Breast epithelium (tissue), 4 donors: Measurements from ENCODE around the gene DNAH3. TPM values are rescaled to one million over a fixed set of nuclear protein-coding genes. Genes with fewer than 3 reads are reported as not detected.
"Not testable (repeated sequence)": the region's sequence is repeated elsewhere in the genome, so short reads cannot be mapped to it uniquely, and the experiment has no call there.

Source experiments
- DNase-seq, 2 donors: peaks; one replicate each; pipeline ENCODE4 v3.0.0-alpha.2; 2019; ENCODE audit warnings: low spot score in 2 of 2
- H3K27ac ChIP-seq, 2 donors: fragments of 200-600 bp; sonication (generic) in 1 of 2; one replicate each; pipeline ENCODE4 v1.5.1; 2016 to 2019; ENCODE audit warnings: mild to moderate bottlenecking in 1 of 2
- H3K27me3 ChIP-seq, 2 donors: fragments of 200-600 bp; sonication (generic) in 1 of 2; one replicate each; pipeline versions ENCODE4 v1.5.1 to v1.6.0; 2017 to 2019; ENCODE audit warnings: control low read depth in 1 of 2, mild to moderate bottlenecking in 1 of 2
- H3K36me3 ChIP-seq: fragments of 200-600 bp; one replicate; pipeline ENCODE4 v1.5.1; 2019
- H3K4me1 ChIP-seq, 2 donors: fragments of 200-600 bp; sonication (generic); one replicate each; pipeline ENCODE4 v1.5.1; 2016 to 2019; ENCODE audit warnings: control low read depth in 1 of 2
- H3K4me3 ChIP-seq, 3 donors: fragments of 200-600 bp; sonication (generic); 1 replicate in 2 of 3; 2 replicates in 1 of 3; pipeline ENCODE4 v1.5.1; 2016 to 2019; ENCODE audit warnings: mild to moderate bottlenecking in 3 of 3, moderate library complexity in 2 of 3
- H3K9me3 ChIP-seq, 2 donors: fragments of 200-600 bp; sonication (generic) in 1 of 2; one replicate each; pipeline ENCODE4 v1.5.1; 2016 to 2019; ENCODE audit warnings: control low read depth in 1 of 2
- POLR2A ChIP-seq: fragments of 450-650 bp; IDR thresholded peaks from one replicate; pipeline ENCODE4 v1.6.1; 2016; ENCODE audit warnings: antibody characterized with exemption, mild to moderate bottlenecking, moderate library complexity
- POLR2AphosphoS5 ChIP-seq, 3 donors: sonication (generic); formaldehyde crosslinking; IDR thresholded peaks; one replicate each; pipeline ENCODE4 v1.6.1; 2017; ENCODE audit warnings: antibody characterized with exemption in 3 of 3
- intact Hi-C: fragments of 100-400 bp; cut with DNase I; formaldehyde crosslinking; loops from one replicate; pipeline ENCODE4 v1.15.1; 2023; ENCODE audit warnings: low total_unique reads
- total RNA-seq, 3 donors: library from RNA; depleted of rRNA; stranded (reverse); fragments of >200 nt; gene quantifications; one replicate each; pipeline ENCODE4 v1.1.0, GENCODE V29; 2016
- TF ChIP-seq, protein P1 (sequence below), 3 donors: fragments of 450-650 bp; IDR thresholded peaks; one replicate each; pipeline ENCODE4 v1.5.1; 2016 to 2017; ENCODE audit warnings: antibody characterized with exemption in 3 of 3, mild to moderate bottlenecking in 3 of 3, moderate library complexity in 3 of 3

Gene DNAH3
- total RNA-seq, 3 donors from 2014 or later = under 0.01 to 0.59 TPM; not detected in 1

DNA sequence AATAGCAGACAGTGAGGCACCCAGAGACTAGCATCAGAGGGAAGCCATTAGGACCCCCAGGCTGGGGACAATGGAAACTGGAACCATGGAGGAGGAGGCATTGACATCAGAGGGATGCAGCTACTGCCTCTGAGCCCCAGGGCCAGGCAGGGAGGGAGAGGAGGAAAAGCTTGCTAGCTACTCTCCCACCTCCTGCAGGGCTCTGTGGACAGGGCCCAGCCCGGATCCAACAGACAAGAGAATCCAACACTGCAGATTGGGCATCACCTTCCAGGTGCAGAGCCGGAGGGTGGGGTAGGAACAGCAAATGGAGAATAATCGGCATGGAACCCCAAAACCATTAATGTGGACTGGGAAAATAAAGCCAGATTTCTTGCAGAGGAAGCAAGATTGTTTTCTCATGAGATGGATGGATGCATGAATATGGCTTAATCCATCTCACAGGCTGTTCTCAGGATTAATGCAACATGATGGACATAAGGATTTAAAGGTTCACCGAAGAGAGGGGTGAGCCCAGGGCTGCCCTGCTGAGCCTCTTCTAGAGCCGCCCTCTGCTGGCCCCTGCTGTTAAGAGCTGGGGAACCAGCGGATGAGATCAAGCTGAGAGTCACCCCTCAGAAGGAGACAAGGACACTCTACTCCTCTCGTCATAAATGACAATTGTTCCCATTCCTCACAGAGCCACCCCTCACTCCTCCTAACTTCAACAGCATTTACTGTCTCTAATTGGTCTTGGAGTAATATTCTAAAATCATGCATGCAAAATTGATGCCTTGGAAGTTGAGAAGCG, 48.8 kb downstream of the DNAH3 start:
- H3K4me3 ChIP-seq = no peak overlapping the region
- intact Hi-C loops = no loop called here
- TF ChIP-seq, protein P1, sequence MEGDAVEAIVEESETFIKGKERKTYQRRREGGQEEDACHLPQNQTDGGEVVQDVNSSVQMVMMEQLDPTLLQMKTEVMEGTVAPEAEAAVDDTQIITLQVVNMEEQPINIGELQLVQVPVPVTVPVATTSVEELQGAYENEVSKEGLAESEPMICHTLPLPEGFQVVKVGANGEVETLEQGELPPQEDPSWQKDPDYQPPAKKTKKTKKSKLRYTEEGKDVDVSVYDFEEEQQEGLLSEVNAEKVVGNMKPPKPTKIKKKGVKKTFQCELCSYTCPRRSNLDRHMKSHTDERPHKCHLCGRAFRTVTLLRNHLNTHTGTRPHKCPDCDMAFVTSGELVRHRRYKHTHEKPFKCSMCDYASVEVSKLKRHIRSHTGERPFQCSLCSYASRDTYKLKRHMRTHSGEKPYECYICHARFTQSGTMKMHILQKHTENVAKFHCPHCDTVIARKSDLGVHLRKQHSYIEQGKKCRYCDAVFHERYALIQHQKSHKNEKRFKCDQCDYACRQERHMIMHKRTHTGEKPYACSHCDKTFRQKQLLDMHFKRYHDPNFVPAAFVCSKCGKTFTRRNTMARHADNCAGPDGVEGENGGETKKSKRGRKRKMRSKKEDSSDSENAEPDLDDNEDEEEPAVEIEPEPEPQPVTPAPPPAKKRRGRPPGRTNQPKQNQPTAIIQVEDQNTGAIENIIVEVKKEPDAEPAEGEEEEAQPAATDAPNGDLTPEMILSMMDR (IDR thresholded peaks at IDR 0.05) = no peak
- TF ChIP-seq POLR2A = no peak
- TF ChIP-seq POLR2AphosphoS5 (IDR thresholded peaks at IDR 0.05) = no peak
- DNase-seq = no peak
- H3K9me3 ChIP-seq = no peaks in the 10 kb centered on the region
- H3K27ac ChIP-seq = no peak overlapping the region
- H3K27me3 ChIP-seq = no peaks in the 10 kb centered on the region
- no peaks in the 10 kb centered on the region for H3K4me1 ChIP-seq
- H3K36me3 ChIP-seq = no peaks in the 10 kb centered on the region

DNA sequence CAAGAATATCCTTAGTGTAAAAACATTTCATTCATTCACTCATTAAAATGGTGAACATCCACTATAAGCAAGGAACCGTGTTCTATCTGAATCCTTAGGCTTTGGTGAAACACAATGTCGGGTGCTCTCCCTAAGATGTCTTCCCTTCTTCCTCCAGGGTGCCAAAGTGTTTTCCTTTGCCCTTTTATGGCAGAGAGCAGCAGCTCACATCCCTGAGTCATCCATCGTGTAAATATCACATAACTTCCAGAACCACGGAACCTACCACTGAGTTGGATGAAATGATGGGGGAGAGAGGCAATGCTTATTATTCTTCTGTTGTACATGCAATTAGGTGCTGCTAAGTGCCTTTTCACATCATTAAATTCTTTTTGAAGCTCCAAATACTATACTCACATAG, 50.2 kb downstream of the DNAH3 start:
- intact Hi-C loops = no loop called here

DNA sequence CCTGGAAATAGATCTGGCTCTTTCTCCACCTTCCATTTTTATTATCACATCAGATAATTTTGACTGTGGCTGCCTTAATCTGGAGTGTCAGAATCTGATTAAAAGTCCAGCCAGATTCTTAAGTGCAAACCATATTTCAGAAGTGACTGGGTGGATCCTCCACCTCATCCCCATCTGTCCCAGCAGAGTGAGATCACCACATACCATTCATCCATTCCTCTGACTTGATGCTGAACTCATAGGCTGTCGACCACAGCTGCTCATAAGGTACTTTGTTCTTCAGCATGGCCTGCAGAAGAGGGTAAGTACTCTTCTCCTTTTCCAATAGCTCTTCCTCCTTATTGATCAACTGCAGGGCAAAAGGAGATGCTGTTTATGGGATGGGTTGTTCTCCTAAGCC, 53.5 kb downstream of the DNAH3 start:
- TF ChIP-seq POLR2AphosphoS5 (IDR thresholded peaks at IDR 0.05) (no peak), POLR2A (no peak)
- TF ChIP-seq, protein P1 (IDR thresholded peaks at IDR 0.05) = no peak

More for the DNA sequence above, 50.2 kb downstream of the DNAH3 start:
- TF ChIP-seq, protein P1 (IDR thresholded peaks at IDR 0.05) = no peak
- no peak for TF ChIP-seq POLR2AphosphoS5 (IDR thresholded peaks at IDR 0.05)
- TF ChIP-seq POLR2A = no peak
- Histone ChIP-seq H3K27ac (no peak overlapping the region), H3K27me3 (no peaks in the 10 kb centered on the region), H3K36me3 (no peaks in the 10 kb centered on the region), H3K4me1 (no peaks in the 10 kb centered on the region), H3K9me3 (no peaks in the 10 kb centered on the region), H3K4me3 (no peak overlapping the region)
- DNase-seq = no peak

DNA sequence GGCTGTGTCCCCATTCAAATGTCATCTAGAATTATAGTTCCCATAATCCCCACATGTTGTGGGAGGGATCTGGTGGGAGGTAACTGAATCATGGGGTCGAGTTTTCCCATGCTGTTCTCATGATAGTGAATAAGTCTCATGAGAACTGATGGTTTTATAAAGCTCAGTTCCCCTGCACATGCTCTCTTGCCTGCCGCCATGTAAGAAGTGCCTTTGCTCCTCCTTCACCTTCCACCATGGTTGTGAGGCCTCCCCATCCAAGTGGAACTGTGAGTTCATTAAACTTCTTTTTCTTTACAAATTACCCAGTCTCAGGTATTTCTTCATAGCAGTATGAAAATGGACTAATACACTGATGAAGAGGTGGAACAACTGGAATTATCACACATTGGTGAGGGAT, 55.9 kb downstream of the DNAH3 start:
- H3K36me3 ChIP-seq, DNase-seq, H3K4me3 ChIP-seq, intact Hi-C loops, H3K9me3 ChIP-seq, H3K4me1 ChIP-seq, H3K27ac ChIP-seq, H3K27me3 ChIP-seq: not testable (repeated sequence)

More for the DNA sequence above, 53.5 kb downstream of the DNAH3 start:
- Histone ChIP-seq H3K36me3 (no peaks in the 10 kb centered on the region), H3K4me3 (no peak overlapping the region), H3K4me1 (no peaks in the 10 kb centered on the region), H3K27me3 (no peaks in the 10 kb centered on the region), H3K9me3 (no peaks in the 10 kb centered on the region), H3K27ac (no peak overlapping the region)
- DNase-seq = no peak
- intact Hi-C loops = no loop called here

DNA sequence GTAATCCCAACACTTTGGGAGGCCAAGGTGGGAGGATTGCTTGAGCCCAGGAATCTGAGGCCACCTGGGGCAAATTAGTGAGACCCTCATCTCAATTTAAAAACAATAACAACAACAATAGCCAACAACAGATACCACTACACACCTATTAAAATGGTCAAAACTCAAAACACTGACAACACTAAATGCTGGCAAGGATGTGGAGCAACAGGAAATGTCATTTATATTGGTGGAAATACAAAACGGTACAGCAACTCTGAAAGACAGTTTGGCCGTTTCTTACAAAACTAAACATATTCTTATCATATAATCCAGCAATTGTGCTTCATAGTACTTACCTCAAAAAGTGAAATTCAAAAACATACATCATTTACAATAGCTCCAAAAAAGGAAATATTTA, 57.7 kb downstream of the DNAH3 start:
- Histone ChIP-seq H3K27ac (no peak overlapping the region), H3K9me3 (no peaks in the 10 kb centered on the region), H3K4me1 (no peaks in the 10 kb centered on the region), H3K36me3 (no peaks in the 10 kb centered on the region), H3K4me3 (no peak overlapping the region), H3K27me3 (no peaks in the 10 kb centered on the region)
- intact Hi-C loops = no loop called here
- no peak for DNase-seq
- TF ChIP-seq, protein P1 (IDR thresholded peaks at IDR 0.05) = no peak
- TF ChIP-seq POLR2AphosphoS5 (IDR thresholded peaks at IDR 0.05) = no peak
- no peak for TF ChIP-seq POLR2A
